ENCODE data around the gene ZNF800.

DNA sequence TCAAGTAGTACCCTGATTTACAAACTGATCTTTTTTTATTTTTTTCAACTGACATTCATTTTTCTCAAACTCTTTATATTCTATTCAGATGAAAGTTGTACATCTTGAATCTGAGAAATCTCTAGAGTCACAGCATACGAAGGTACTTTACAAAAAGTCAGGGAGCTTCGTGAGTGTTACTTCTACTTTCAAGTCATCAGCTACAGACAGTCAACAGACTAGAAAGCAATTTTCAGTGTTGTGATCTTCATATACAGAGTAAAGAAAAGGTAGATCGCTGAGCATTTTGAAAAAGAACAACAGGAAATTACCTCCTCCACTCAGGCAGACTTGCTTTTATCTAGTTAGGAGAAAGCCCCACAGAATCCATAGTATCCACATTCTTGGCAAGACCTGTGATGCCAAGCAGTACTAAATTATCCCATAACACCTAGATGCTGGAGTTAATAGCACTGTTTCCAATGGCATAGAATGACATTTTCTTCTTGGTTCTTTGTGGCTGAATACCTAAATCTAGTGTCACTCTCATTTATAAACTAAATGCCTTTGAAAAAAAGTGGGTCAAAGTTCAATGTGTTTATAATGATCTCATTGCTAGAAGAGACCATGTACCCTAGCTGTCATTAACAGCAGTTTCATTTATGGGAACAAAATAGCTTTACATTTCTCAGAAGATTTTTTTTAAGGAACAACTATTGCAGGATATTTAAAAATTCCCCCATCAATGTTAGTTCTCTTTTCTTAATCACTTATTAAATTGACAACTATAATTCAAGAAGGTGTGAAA lies 12.0 kb upstream of the ZNF800 start:
- TF ChIP-seq EZH2 (IDR thresholded peaks at IDR 0.05) (no peak), POLR2AphosphoS5 (IDR thresholded peaks at IDR 0.05; ENCODE audit: borderline replicate concordance, low read depth, low read length) (no peak)
